ENCODE results near the gene TMEM91.

The TMEM91 gene

GRCh38 chr19:41330946-41331678, 45.2 kb upstream of the TMEM91 start:
- no peak for TF ChIP-seq CTCF (IDR thresholded peaks at IDR 0.05; ENCODE audit: low read length)
- no peak for TF ChIP-seq EZH2 (IDR thresholded peaks at IDR 0.05; ENCODE audit: borderline replicate concordance, low read length)
- H3K9me2 ChIP-seq (ENCODE audit: low read depth, low read length) = no peaks in the 10 kb centered on the region
- peaks cover 30% of the 10 kb centered on the region for H3K4me1 ChIP-seq (ENCODE audit: insufficient read depth, low read length, severe bottlenecking)
- no peak overlapping the region for H3K4me2 ChIP-seq (ENCODE audit: low read length)
- no peak overlapping the region for H2AFZ ChIP-seq (ENCODE audit: low read length)
- H3K36me3 ChIP-seq (ENCODE audit: insufficient read depth, low read length) = peaks cover 42% of the 10 kb centered on the region
- no peaks in the 10 kb centered on the region for H4K20me1 ChIP-seq (ENCODE audit: insufficient read depth, low read length)
- H3K79me2 ChIP-seq (ENCODE audit: insufficient read depth, low read length) = no peaks in the 10 kb centered on the region
- H3F3A ChIP-seq (ENCODE audit: insufficient read depth, low read length) = no peaks in the 10 kb centered on the region
- H3K27ac ChIP-seq (ENCODE audit: low read depth, low read length, poor library complexity, severe bottlenecking) = no peak overlapping the region
- H3K4me3 ChIP-seq (ENCODE audit: low read depth, low read length, poor library complexity, severe bottlenecking) = no peak overlapping the region
- no peak overlapping the region for H3K9ac ChIP-seq (ENCODE audit: low read length)
- H3K27me3 ChIP-seq (ENCODE audit: insufficient read depth, low read length) = no peaks in the 10 kb centered on the region
- no peaks in the 10 kb centered on the region for H3K9me3 ChIP-seq (ENCODE audit: low read length)

GRCh38 chr19:41332000-41332399, 44.3 kb upstream of the TMEM91 start:
- Histone ChIP-seq H3F3A (ENCODE audit: insufficient read depth, low read length) (no peaks in the 10 kb centered on the region), H3K4me3 (ENCODE audit: low read depth, low read length, poor library complexity, severe bottlenecking) (no peak overlapping the region), H3K36me3 (ENCODE audit: insufficient read depth, low read length) (peaks cover 42% of the 10 kb centered on the region), H3K27me3 (ENCODE audit: insufficient read depth, low read length) (no peaks in the 10 kb centered on the region), H2AFZ (ENCODE audit: low read length) (no peak overlapping the region), H3K4me1 (ENCODE audit: insufficient read depth, low read length, severe bottlenecking) (peaks cover 21% of the 10 kb centered on the region), H3K9me3 (ENCODE audit: low read length) (no peaks in the 10 kb centered on the region), H3K79me2 (ENCODE audit: insufficient read depth, low read length) (no peaks in the 10 kb centered on the region), H3K9me2 (ENCODE audit: low read depth, low read length) (no peaks in the 10 kb centered on the region), H3K9ac (ENCODE audit: low read length) (no peak overlapping the region), H3K27ac (ENCODE audit: low read depth, low read length, poor library complexity, severe bottlenecking) (no peak overlapping the region), H4K20me1 (ENCODE audit: insufficient read depth, low read length) (no peaks in the 10 kb centered on the region), H3K4me2 (ENCODE audit: low read length) (no peak overlapping the region)
- TF ChIP-seq CTCF (IDR thresholded peaks at IDR 0.05; ENCODE audit: low read length) = no peak
- no peak for TF ChIP-seq EZH2 (IDR thresholded peaks at IDR 0.05; ENCODE audit: borderline replicate concordance, low read length)

- Histone ChIP-seq H3K4me2 (ENCODE audit: low read length) (no peak overlapping the region), H2AFZ (ENCODE audit: low read length) (no peak overlapping the region), H3K36me3 (ENCODE audit: insufficient read depth, low read length) (peaks cover 44% of the 10 kb centered on the region), H3K27me3 (ENCODE audit: insufficient read depth, low read length) (no peaks in the 10 kb centered on the region), H3K79me2 (ENCODE audit: insufficient read depth, low read length) (no peaks in the 10 kb centered on the region), H3F3A (ENCODE audit: insufficient read depth, low read length) (no peaks in the 10 kb centered on the region), H3K27ac (ENCODE audit: low read depth, low read length, poor library complexity, severe bottlenecking) (no peak overlapping the region), H3K9me3 (ENCODE audit: low read length) (no peaks in the 10 kb centered on the region), H3K4me3 (ENCODE audit: low read depth, low read length, poor library complexity, severe bottlenecking) (no peak overlapping the region), H3K9me2 (ENCODE audit: low read depth, low read length) (no peaks in the 10 kb centered on the region), H3K9ac (ENCODE audit: low read length) (no peak overlapping the region), H4K20me1 (ENCODE audit: insufficient read depth, low read length) (no peaks in the 10 kb centered on the region), H3K4me1 (ENCODE audit: insufficient read depth, low read length, severe bottlenecking) (peaks cover 17% of the 10 kb centered on the region)
- no peak for TF ChIP-seq CTCF (IDR thresholded peaks at IDR 0.05; ENCODE audit: low read length)
- no peak for TF ChIP-seq EZH2 (IDR thresholded peaks at IDR 0.05; ENCODE audit: borderline replicate concordance, low read length)
Observed at GRCh38 chr19:41332468-41332867, 43.9 kb upstream of the TMEM91 start.

Data from OCI-LY1 (cell line).